Measurements from ENCODE around the gene IL36G. TPM values are rescaled to one million over a fixed set of nuclear protein-coding genes. Genes with fewer than 3 reads are reported as not detected.

Gene IL36G
- total RNA-seq, 1 donor = not detected

DNA sequence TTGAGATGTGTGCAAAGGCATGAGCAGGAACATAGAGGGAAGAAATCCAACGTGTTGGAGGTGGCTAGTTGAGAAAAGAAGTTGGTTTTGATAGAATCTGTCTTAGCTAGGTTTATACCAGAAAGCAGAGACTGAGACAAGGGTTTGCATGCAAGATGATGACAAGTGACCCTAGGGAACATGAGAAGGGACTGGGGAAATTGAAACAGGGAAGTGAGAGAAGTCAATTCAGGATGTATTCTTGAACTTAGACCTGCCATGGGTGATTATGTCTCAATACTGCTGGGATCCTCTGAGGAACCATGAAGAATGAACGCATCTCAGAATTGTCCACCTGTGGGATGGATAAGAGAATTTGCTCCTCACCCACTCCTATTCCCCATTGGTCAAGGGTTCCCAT lies 47.9 kb downstream of the IL36G start:
- DNase-seq (ENCODE audit: low read depth) = no peak
- TF ChIP-seq, protein P1, sequence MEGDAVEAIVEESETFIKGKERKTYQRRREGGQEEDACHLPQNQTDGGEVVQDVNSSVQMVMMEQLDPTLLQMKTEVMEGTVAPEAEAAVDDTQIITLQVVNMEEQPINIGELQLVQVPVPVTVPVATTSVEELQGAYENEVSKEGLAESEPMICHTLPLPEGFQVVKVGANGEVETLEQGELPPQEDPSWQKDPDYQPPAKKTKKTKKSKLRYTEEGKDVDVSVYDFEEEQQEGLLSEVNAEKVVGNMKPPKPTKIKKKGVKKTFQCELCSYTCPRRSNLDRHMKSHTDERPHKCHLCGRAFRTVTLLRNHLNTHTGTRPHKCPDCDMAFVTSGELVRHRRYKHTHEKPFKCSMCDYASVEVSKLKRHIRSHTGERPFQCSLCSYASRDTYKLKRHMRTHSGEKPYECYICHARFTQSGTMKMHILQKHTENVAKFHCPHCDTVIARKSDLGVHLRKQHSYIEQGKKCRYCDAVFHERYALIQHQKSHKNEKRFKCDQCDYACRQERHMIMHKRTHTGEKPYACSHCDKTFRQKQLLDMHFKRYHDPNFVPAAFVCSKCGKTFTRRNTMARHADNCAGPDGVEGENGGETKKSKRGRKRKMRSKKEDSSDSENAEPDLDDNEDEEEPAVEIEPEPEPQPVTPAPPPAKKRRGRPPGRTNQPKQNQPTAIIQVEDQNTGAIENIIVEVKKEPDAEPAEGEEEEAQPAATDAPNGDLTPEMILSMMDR (IDR thresholded peaks at IDR 0.05; ENCODE audit: insufficient read depth, low read length) = no peak

DNA sequence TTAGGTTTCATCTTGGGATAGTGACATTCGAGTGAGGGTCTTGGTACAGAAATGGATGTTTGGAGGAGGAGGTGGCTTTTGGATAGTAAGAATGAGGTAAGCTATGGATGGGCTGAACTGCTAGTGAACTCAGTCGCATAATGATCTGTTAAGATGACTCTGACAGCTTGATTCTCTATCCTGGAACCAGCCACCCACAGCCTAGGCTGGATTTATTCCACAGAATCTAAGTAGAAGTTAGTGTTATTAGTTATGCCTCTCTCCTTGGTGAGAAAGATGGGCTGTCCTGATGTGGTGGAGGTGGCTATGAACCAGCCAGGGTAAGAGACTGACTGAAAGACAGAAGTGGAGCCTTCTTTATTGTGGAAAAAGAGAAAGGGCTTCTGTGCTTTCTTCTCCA lies 49.9 kb downstream of the IL36G start:
- DNase-seq (ENCODE audit: low read depth) = no peak

More for the DNA sequence above, 47.9 kb downstream of the IL36G start:
- no peak overlapping the region for H3K4me3 ChIP-seq (ENCODE audit: low read depth, low read length)

DNA sequence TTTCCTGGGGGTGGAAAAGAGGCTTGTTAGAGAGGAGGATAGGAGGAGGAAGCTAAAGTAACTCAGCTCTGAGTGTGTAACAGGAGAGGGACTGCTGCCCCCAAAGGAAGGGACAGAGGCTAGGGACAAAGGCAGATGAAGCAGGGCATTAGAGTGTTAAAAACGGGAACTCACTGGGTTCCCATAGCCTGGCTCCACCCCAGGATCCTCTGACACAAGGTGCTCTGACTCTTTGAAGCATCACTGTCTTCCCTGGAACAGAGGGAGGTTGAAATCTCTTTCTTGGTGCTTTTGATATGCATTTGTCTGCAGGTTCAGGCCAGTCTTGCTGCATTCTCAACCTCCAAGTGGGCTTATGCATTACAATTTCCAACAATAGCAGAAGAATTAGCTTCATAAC lies 50.3 kb downstream of the IL36G start:
- no peak overlapping the region for H3K4me3 ChIP-seq (ENCODE audit: low read depth, low read length)
- DNase-seq (ENCODE audit: low read depth) = no peak
- TF ChIP-seq, protein P1 (IDR thresholded peaks at IDR 0.05; ENCODE audit: insufficient read depth, low read length) = no peak

More for the DNA sequence above, 49.9 kb downstream of the IL36G start:
- TF ChIP-seq, protein P1 (IDR thresholded peaks at IDR 0.05; ENCODE audit: insufficient read depth, low read length) = no peak
- no peak overlapping the region for H3K4me3 ChIP-seq (ENCODE audit: low read depth, low read length)

DNA sequence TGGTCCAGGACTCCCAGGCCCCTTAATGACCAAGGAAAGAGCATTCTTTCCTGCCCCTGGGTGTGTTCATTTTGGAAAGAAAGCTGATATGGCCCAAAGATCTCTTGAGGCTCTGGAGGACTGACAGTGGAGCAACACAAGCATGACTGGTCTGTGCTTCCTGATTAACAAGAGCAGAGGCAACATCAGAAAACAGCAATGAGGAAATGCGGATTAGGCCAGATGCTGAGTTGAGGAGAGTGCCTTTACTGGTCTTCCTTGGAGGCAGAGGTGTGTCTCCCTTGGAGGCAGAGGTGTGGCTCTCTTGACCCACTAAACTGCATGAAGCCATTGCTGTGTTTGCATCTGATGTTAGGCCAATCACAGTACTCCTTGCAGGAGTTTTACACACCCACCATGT lies 54.9 kb downstream of the IL36G start:
- DNase-seq (ENCODE audit: low read depth) = no peak
- TF ChIP-seq, protein P1 (IDR thresholded peaks at IDR 0.05; ENCODE audit: insufficient read depth, low read length) = no peak
- H3K4me3 ChIP-seq (ENCODE audit: low read depth, low read length) = no peak overlapping the region

DNA sequence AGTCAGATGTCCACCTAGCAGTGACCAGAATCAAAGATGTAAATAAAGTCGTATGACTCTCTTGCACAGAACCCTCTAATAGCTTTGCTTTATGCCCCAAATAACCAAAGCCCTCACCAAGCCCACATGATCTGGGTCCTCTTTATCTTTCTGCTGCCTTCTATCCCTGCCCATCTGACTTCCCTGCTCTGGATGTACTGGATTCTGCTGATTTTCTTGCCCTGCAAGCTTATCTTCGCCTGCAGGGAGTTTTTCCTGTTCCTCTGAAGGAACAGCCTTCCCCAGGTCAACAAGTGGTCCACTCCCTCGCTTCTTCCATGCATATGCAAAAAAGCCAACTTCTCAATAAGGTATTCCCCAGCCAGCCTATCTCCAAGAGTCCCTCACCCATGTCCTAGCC lies 56.2 kb downstream of the IL36G start:
- no peak for DNase-seq (ENCODE audit: low read depth)
- TF ChIP-seq, protein P1 (IDR thresholded peaks at IDR 0.05; ENCODE audit: insufficient read depth, low read length) = no peak
- H3K4me3 ChIP-seq (ENCODE audit: low read depth, low read length) = no peak overlapping the region

Small RNAs within 50 kb of the gene (small RNA-seq; reads per million reads assigned to genes)
- gene HMGN2P23 = not detected

Other genes starting within 250 kb of the IL36G start
- gene CKAP2L, start 213.4 kb upstream of the IL36G start, total RNA-seq (ENCODE audit: low replicate concordance) = 2.7 and 26.4 TPM in 2 replicates
- gene IL1A, start 193.5 kb upstream of the IL36G start, total RNA-seq (ENCODE audit: low replicate concordance) = 0.90 TPM in 1 of 2 replicates, not detected in the other
- 2.4 TPM in 1 of 2 replicates, not detected in the other for gene IL1B, start 141.2 kb upstream of the IL36G start, total RNA-seq (ENCODE audit: low replicate concordance)
- gene IL37, start 66.8 kb upstream of the IL36G start, total RNA-seq (ENCODE audit: low replicate concordance) = not detected in 2 replicates
- gene IL36A, start 27.5 kb downstream of the IL36G start, total RNA-seq (ENCODE audit: low replicate concordance) = 2.0 TPM in 1 of 2 replicates, not detected in the other
- not detected in 2 replicates for gene IL36B, start 74.9 kb downstream of the IL36G start, total RNA-seq (ENCODE audit: low replicate concordance)
- gene IL36RN, start 81.2 kb downstream of the IL36G start, total RNA-seq (ENCODE audit: low replicate concordance) = not detected in 2 replicates
- gene IL1F10, start 90.0 kb downstream of the IL36G start, total RNA-seq (ENCODE audit: low replicate concordance) = not detected in 2 replicates
- gene IL1RN, start 149.6 kb downstream of the IL36G start, total RNA-seq (ENCODE audit: low replicate concordance) = 1.1 TPM in 1 of 2 replicates, not detected in the other
- gene PSD4, start 196.0 kb downstream of the IL36G start, total RNA-seq (ENCODE audit: low replicate concordance) = 0.82 and 5.1 TPM in 2 replicates